Sigmoid colon (tissue), 7 donors: ENCODE results near the gene LRRC39. TPM values are rescaled to one million over a fixed set of nuclear protein-coding genes. Genes with fewer than 3 reads are reported as not detected.

Experiments
- DNase-seq: peaks from one replicate; pipeline ENCODE4 v3.0.0-alpha.2; 2019
- H3K27ac ChIP-seq, 4 donors: fragments of 200-600 bp; sonication (generic); one replicate each; pipeline ENCODE4 v1.5.1; 2016 to 2019; ENCODE audit warnings: mild to moderate bottlenecking in 1 of 4
- H3K27me3 ChIP-seq, 3 donors: fragments of 200-600 bp; sonication (generic); one replicate each; pipeline ENCODE4 v1.5.1; 2019; ENCODE audit warnings: mild to moderate bottlenecking in 1 of 3
- H3K36me3 ChIP-seq, 4 donors: fragments of 200-600 bp; sonication (generic); one replicate each; pipeline ENCODE4 v1.5.1; 2016 to 2019
- H3K4me1 ChIP-seq, 4 donors: fragments of 200-600 bp; sonication (generic); one replicate each; pipeline ENCODE4 v1.5.1; 2017 to 2019
- H3K4me3 ChIP-seq, 4 donors: fragments of 200-600 bp; sonication (generic); one replicate each; pipeline ENCODE4 v1.5.1; 2017 to 2019; ENCODE audit warnings: mild to moderate bottlenecking in 2 of 4, moderate library complexity in 1 of 4
- H3K9me3 ChIP-seq, 4 donors: fragments of 200-600 bp in 3 of 4; sonication (generic) in 3 of 4; one replicate each; pipeline versions ENCODE4 v1.5.1 to v1.6.1; 2013 to 2019
- EP300 ChIP-seq, 4 donors: sonication (generic); formaldehyde crosslinking; IDR thresholded peaks; one replicate each; pipeline ENCODE4 v1.6.1; 2017; ENCODE audit warnings: antibody characterized with exemption in 4 of 4
- POLR2A ChIP-seq, 2 donors: fragments of 450-650 bp; IDR thresholded peaks; one replicate each; pipeline ENCODE4 v1.6.1; 2016; ENCODE audit warnings: antibody characterized with exemption in 2 of 2, mild to moderate bottlenecking in 2 of 2, moderate library complexity in 2 of 2
- POLR2AphosphoS5 ChIP-seq, 4 donors: sonication (generic); formaldehyde crosslinking; IDR thresholded peaks; one replicate each; pipeline ENCODE4 v1.6.1; 2017; ENCODE audit warnings: antibody characterized with exemption in 4 of 4
- WGBS, 2 donors: extraction: QIAGEN DNeasy Blood & Tissue Kit; methylation state at CpG; one replicate each; pipeline ENCODE4 v1.1.7; 2013; 5-methylcytosine and 5-hydroxymethylcytosine counted together
- intact Hi-C: fragments of 100-400 bp; cut with DNase I; formaldehyde crosslinking; loops from one replicate; pipeline ENCODE4 v1.15.1; 2023
- polyA plus RNA-seq, 3 donors: library from polyadenylated mRNA; stranded (reverse); fragments of 200-250 nt; gene quantifications; one replicate each; pipeline ENCODE4 v1.2.3, GENCODE V29; 2013
- total RNA-seq, 4 donors: library from RNA; depleted of rRNA; stranded (reverse); fragments of >200 nt; gene quantifications; one replicate each; pipeline ENCODE4 v1.1.0, GENCODE V29; 2016
- TF ChIP-seq, protein P1 (sequence below), 4 experiments: fragments of 450-650 bp in 3 of 4; fragments of 200-600 bp in 1 of 4; IDR thresholded peaks; one replicate each; pipeline ENCODE4 v1.5.1; 2016 to 2019; ENCODE audit warnings: antibody characterized with exemption in 4 of 4, mild to moderate bottlenecking in 3 of 4, moderate library complexity in 2 of 4
- donor health status: healthy with polysubstance abuse.
- donor health status: Bipolar disorder and iron deficiency.
- donor health status: healthy.

Gene LRRC39
- total and polyA plus RNA-seq, 7 donors, result 0.52 to 4.2 (median 1.6) TPM; not detected in 2

DNA sequence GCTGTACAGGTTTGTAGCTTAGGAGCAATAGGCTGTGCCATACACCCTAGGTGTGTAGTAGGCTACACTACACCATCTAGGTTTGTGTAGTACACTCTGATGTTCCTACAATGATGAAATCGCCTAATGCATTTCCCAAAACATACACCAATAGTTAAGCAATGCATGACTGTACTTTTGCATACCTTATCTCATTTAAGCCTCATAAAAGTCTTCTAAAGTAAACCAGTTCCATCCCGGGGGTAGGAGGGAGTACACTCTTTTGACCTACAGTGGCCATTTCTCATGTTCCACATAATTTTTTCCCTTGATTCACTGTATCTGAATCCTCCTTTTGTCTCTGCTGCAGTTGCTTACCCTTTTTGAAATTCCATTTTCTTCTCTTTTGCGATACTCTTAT is 32.9 kb downstream of the LRRC39 start:
- WGBS, 2 donors, result 72 to 86% methylated on average over 3 of the region's 3 CpGs
- H3K4me3 ChIP-seq, result no peak overlapping the region
- peaks cover 6 to 97% (median 37%) of the 10 kb centered on the region in 4 donors for H3K36me3 ChIP-seq

DNA sequence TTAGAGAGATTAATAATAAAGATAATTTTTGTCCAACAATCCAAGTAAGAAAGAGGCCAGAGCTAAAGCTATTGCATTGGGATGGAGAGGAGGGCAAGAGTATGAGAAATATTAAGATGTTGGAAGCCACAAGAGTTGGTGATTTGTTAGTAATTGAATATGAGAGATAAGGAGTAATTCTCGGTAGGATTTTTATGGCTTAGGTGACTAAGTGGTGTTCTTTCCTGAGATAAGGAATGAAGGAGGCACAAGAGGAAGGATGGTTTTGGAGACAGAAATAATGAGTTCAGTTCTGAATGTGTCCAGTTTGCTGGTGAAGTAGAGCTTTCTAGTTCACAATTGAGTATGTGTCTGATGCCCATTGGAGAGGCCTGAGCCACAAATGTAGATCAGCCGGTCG is 35.7 kb downstream of the LRRC39 start:
- 73 to 86% methylated on average over 3 of the region's 3 CpGs for WGBS, 2 donors
- no peaks in the 10 kb centered on the region for H3K4me1 ChIP-seq
- no peak overlapping the region for H3K4me3 ChIP-seq
- no peaks in the 10 kb centered on the region for H3K9me3 ChIP-seq
- no peak for TF ChIP-seq EP300 (IDR thresholded peaks at IDR 0.05)
- peaks cover 14 to 100% (median 52%) of the 10 kb centered on the region in 4 donors for H3K36me3 ChIP-seq
- intact Hi-C loops, result no loop called here
- no peak overlapping the region for H3K27ac ChIP-seq
- no peaks in the 10 kb centered on the region for H3K27me3 ChIP-seq
- DNase-seq, result no peak

More for the DNA sequence above, 32.9 kb downstream of the LRRC39 start:
- no peaks in the 10 kb centered on the region for H3K9me3 ChIP-seq
- no peak for DNase-seq
- peaks cover 0 to 5% (median 0%) of the 10 kb centered on the region in 4 donors for H3K4me1 ChIP-seq
- no peak overlapping the region for H3K27ac ChIP-seq
- TF ChIP-seq POLR2A (IDR thresholded peaks at IDR 0.05) (no peak), EP300 (IDR thresholded peaks at IDR 0.05) (no peak)
- intact Hi-C loops, result no loop called here
- no peaks in the 10 kb centered on the region for H3K27me3 ChIP-seq

DNA sequence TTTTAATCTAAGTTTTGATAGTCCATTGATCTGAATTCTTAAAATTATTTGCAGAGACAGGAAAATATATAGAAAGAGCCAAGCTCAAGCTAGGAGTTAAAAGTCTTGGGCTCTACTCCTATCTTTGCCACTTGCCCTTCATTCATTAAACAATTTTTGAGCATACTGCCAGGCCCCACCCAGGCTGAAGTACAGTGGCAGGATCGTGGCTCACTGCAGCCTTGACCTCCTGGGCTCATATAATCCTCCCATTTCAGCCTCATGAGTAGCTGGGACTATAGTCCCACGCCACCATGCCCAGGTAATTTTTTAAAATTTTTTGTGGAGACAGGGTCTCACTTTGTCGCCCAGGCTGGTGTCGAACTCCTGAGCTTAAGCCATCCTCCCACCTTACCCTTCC is 36.9 kb downstream of the LRRC39 start:
- Histone ChIP-seq H3K27me3 (no peaks in the 10 kb centered on the region), H3K27ac (no peak overlapping the region), H3K4me1 (no peaks in the 10 kb centered on the region), H3K4me3 (no peak overlapping the region), H3K36me3 (peaks cover 14 to 95% (median 52%) of the 10 kb centered on the region in 4 donors), H3K9me3 (no peaks in the 10 kb centered on the region)
- intact Hi-C loops, result no loop called here
- WGBS, 2 donors, result 76 to 89% methylated on average over 4 of the region's 4 CpGs
- no peak for DNase-seq
- TF ChIP-seq POLR2AphosphoS5 (IDR thresholded peaks at IDR 0.05) (no peak), EP300 (IDR thresholded peaks at IDR 0.05) (no peak), POLR2A (IDR thresholded peaks at IDR 0.05) (no peak)
- TF ChIP-seq, protein P1, sequence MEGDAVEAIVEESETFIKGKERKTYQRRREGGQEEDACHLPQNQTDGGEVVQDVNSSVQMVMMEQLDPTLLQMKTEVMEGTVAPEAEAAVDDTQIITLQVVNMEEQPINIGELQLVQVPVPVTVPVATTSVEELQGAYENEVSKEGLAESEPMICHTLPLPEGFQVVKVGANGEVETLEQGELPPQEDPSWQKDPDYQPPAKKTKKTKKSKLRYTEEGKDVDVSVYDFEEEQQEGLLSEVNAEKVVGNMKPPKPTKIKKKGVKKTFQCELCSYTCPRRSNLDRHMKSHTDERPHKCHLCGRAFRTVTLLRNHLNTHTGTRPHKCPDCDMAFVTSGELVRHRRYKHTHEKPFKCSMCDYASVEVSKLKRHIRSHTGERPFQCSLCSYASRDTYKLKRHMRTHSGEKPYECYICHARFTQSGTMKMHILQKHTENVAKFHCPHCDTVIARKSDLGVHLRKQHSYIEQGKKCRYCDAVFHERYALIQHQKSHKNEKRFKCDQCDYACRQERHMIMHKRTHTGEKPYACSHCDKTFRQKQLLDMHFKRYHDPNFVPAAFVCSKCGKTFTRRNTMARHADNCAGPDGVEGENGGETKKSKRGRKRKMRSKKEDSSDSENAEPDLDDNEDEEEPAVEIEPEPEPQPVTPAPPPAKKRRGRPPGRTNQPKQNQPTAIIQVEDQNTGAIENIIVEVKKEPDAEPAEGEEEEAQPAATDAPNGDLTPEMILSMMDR (IDR thresholded peaks at IDR 0.05), result no peak

DNA sequence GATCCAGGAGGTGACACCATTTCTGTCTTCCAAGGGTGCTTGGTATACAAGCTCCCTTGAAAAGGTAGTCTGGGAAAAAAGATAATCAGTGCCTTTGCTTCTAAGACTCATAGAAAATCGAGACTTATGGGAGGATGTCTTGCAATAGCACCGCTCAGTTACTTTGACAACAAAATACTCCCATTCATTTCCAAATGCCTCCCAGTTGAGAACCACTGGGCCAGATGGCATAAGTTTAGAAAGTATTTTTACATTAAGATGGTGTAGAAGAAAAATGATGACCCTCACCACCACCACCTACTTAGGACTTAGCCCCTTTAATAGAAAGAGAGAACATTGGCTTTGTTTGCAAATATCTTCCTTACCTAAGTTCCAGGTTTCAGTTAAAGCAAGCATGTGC is 40.5 kb downstream of the LRRC39 start:
- intact Hi-C loops, result loop anchor here (10.0 kb wide), 1 partner anchor 47 kb away; no protein-coding TSS in a partner anchor
- no peak overlapping the region for H3K27ac ChIP-seq
- peaks cover 0 to 17% (median 13%) of the 10 kb centered on the region in 4 donors for H3K4me1 ChIP-seq
- WGBS, 2 donors, result 96 to 100% methylated on average over 2 of the region's 2 CpGs
- no peaks in the 10 kb centered on the region for H3K27me3 ChIP-seq
- H3K4me3 ChIP-seq, result no peak overlapping the region
- DNase-seq, result no peak
- TF ChIP-seq, protein P1 (IDR thresholded peaks at IDR 0.05), result no peak
- TF ChIP-seq POLR2AphosphoS5 (IDR thresholded peaks at IDR 0.05), result no peak
- no peaks in the 10 kb centered on the region for H3K9me3 ChIP-seq
- peaks cover 8 to 59% (median 35%) of the 10 kb centered on the region in 4 donors for H3K36me3 ChIP-seq

DNA sequence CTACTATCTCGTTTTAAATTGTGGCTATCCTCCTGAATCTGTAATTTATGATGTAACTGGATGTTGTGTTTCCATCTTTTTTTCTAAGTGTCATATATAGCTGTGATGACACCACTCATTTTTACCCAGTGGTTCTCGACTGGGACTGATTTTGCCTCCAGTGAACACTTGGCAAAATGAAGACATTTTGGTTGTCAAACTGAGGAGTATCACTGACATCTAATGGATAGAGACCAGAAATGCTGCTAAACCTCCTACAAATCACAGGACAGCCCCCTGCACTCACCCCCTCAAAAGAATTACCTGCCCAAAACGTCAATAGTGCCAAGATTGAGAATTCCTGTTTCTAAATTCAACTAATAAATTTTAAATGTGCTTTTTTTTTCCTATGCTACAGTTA is 43.2 kb downstream of the LRRC39 start:
- H3K27ac ChIP-seq, result no peak overlapping the region
- no peaks in the 10 kb centered on the region for H3K27me3 ChIP-seq
- no peak for DNase-seq
- peaks cover 8 to 32% (median 20%) of the 10 kb centered on the region in 4 donors for H3K36me3 ChIP-seq
- WGBS, 2 donors, result 73 to 79% methylated on average over 3 of the region's 3 CpGs
- H3K9me3 ChIP-seq, result no peaks in the 10 kb centered on the region
- TF ChIP-seq POLR2AphosphoS5 (IDR thresholded peaks at IDR 0.05) (no peak), EP300 (IDR thresholded peaks at IDR 0.05) (no peak), POLR2A (IDR thresholded peaks at IDR 0.05) (no peak)
- TF ChIP-seq, protein P1 (IDR thresholded peaks at IDR 0.05), result no peak
- no peak overlapping the region for H3K4me3 ChIP-seq
- intact Hi-C loops, result loop anchor here (5.0 to 10.0 kb wide), 4 partner anchors 50 to 322 kb away; partner anchors contain the start of genes CDC14A and DBT
- H3K4me1 ChIP-seq, result peaks cover 0 to 27% (median 21%) of the 10 kb centered on the region in 4 donors
